Activated B cell treated with CpG ODN at 0.5 μM for 24 hours (primary cell): ENCODE data around the gene HNRNPUL2. TPM values are rescaled to one million over a fixed set of nuclear protein-coding genes. Genes with fewer than 3 reads are reported as not detected.
A peak's percentile ranks its signal among the peaks of the same experiment; 100 is the strongest.

Experiments used
- ATAC-seq: fragments of 200-7000 bp; cut with Tn5 transposase; one replicate; pipeline ENCODE4 v1.10.0; 2021; ENCODE audit warnings: low read depth, mild to moderate bottlenecking, moderate library complexity
- CTCF ChIA-PET: fragments of 350-600 bp; sonication (Branson Sonifier 250); formaldehyde crosslinking; loops from one replicate; lab custom pipeline; 2021; ENCODE audit warnings: antibody characterized with exemption; lab: Charles Lee
- POLR2A ChIA-PET: fragments of 350-600 bp; sonication (Branson Sonifier 250); formaldehyde crosslinking; loops from one replicate; lab custom pipeline; 2021; ENCODE audit warnings: antibody characterized with exemption; lab: Charles Lee
- DNase-seq: peaks from one replicate; pipeline ENCODE4 v3.0.0; 2022
- H3K27ac Mint-ChIP-seq: one replicate; pipeline ENCODE4 v1.8.0; 2020; ENCODE audit warnings: mixed read lengths
- H3K27me3 Mint-ChIP-seq: one replicate; pipeline ENCODE4 v1.8.0; 2021; ENCODE audit warnings: mixed read lengths
- H3K36me3 Mint-ChIP-seq: one replicate; pipeline ENCODE4 v1.8.0; 2021; ENCODE audit warnings: low read depth, mixed read lengths
- H3K4me1 Mint-ChIP-seq: one replicate; pipeline ENCODE4 v1.8.0; 2021; ENCODE audit warnings: mixed read lengths
- H3K4me3 Mint-ChIP-seq: one replicate; pipeline ENCODE4 v1.8.0; 2020; ENCODE audit warnings: mild to moderate bottlenecking, mixed read lengths
- H3K9me3 Mint-ChIP-seq: one replicate; pipeline ENCODE4 v1.8.0; 2020; ENCODE audit warnings: mixed read lengths
- CTCF ChIP-seq: fragments of 200-600 bp; IDR thresholded peaks from one replicate; pipeline ENCODE4 v1.8.0; 2022; ENCODE audit warnings: antibody characterized with exemption, mild to moderate bottlenecking
- intact Hi-C: fragments of 100-400 bp; cut with micrococcal nuclease; formaldehyde crosslinking; loops from one replicate; pipeline ENCODE4 v1.15.1; 2024
- total RNA-seq: library from RNA; stranded (reverse); gene quantifications from 2 replicates; pipeline ENCODE4 v1.2.3, GENCODE V29; 2022

Gene HNRNPUL2
- total RNA-seq, 1 donor from 2014 or later: 63.9 TPM

GRCh38 chr11:62664405-62665074 lies 62.7 kb downstream of the HNRNPUL2 start:
- CTCF ChIA-PET: interaction anchor here (0.8 to 2.1 kb wide), 11 partner anchors 10 to 240 kb away, joined by 3 to 12 read pairs (median 4); partner anchors contain the start of genes INTS5, SLC3A2 and TUT1
- Mint-ChIP-seq H3K4me1 (peaks cover 40% of the 10 kb centered on the region), H3K9me3 (no peaks in the 10 kb centered on the region), H3K27me3 (no peaks in the 10 kb centered on the region), H3K36me3 (peaks cover 48% of the 10 kb centered on the region), H3K27ac (peak overlapping the region; percentile 88), H3K4me3 (peak overlapping the region; percentile 97)
- POLR2A ChIA-PET: interaction anchor here (0.6 to 12.8 kb wide), 55 partner anchors 11 to 1653 kb away, joined by 3 to 400 read pairs (median 7); partner anchors contain the start of genes B3GAT3, BSCL2, COX8A and EEF1G
- no peak for TF ChIP-seq CTCF
- DNase-seq (no peak), ATAC-seq (peak; percentile 43)
- intact Hi-C loops: loop anchor here (1.0 to 2.0 kb wide), 9 partner anchors 11 to 217 kb away; partner anchors contain the start of genes EML3, GANAB, INTS5 and TMEM179B

Other genes starting within 250 kb of the HNRNPUL2 start
- gene AHNAK, start 180.7 kb downstream of the HNRNPUL2 start, total RNA-seq: 246 and 248 TPM in 2 replicates
- gene EEF1G, start 153.6 kb downstream of the HNRNPUL2 start, total RNA-seq: 2,373 and 2,524 TPM in 2 replicates
- gene TUT1, start 135.9 kb downstream of the HNRNPUL2 start, total RNA-seq: 27.8 and 30.9 TPM in 2 replicates
- 170 and 175 TPM in 2 replicates for gene MTA2, start 125.6 kb downstream of the HNRNPUL2 start, total RNA-seq
- gene EML3, start 114.7 kb downstream of the HNRNPUL2 start, total RNA-seq: 115 and 128 TPM in 2 replicates
- gene ROM1, start 114.2 kb downstream of the HNRNPUL2 start, total RNA-seq: 0.89 and 2.6 TPM in 2 replicates
- gene B3GAT3, start 105.5 kb downstream of the HNRNPUL2 start, total RNA-seq: 48.8 and 56.6 TPM in 2 replicates
- gene GANAB, start 80.8 kb downstream of the HNRNPUL2 start, total RNA-seq: 187 and 189 TPM in 2 replicates
- gene INTS5, start 74.2 kb downstream of the HNRNPUL2 start, total RNA-seq: 24.9 and 27.6 TPM in 2 replicates
- gene C11orf98, start 62.2 kb downstream of the HNRNPUL2 start, total RNA-seq: 107 and 120 TPM in 2 replicates
- gene CSKMT, start 62.1 kb downstream of the HNRNPUL2 start, total RNA-seq: 50.5 and 52.1 TPM in 2 replicates
- 8.3 and 9.4 TPM in 2 replicates for gene UQCC3, start 55.8 kb downstream of the HNRNPUL2 start, total RNA-seq
- 19.1 and 24.9 TPM in 2 replicates for gene LBHD1, start 55.2 kb downstream of the HNRNPUL2 start, total RNA-seq
- gene UBXN1, start 48.4 kb downstream of the HNRNPUL2 start, total RNA-seq: 204 and 205 TPM in 2 replicates
- gene LRRN4CL, start 37.9 kb downstream of the HNRNPUL2 start, total RNA-seq: 0.13 and 0.17 TPM in 2 replicates
- 18.6 and 27.8 TPM in 2 replicates for gene BSCL2, start 20.0 kb downstream of the HNRNPUL2 start, total RNA-seq
- gene GNG3, start 19.8 kb downstream of the HNRNPUL2 start, total RNA-seq: 1.8 and 2.7 TPM in 2 replicates
- 35.5 and 44.0 TPM in 2 replicates for gene TTC9C, start 1.0 kb upstream of the HNRNPUL2 start, total RNA-seq
- 17.6 and 19.9 TPM in 2 replicates for gene ZBTB3, start 26.7 kb upstream of the HNRNPUL2 start, total RNA-seq
- 109 and 116 TPM in 2 replicates for gene POLR2G, start 34.1 kb upstream of the HNRNPUL2 start, total RNA-seq
- gene TAF6L, start 43.9 kb upstream of the HNRNPUL2 start, total RNA-seq: 32.9 and 38.6 TPM in 2 replicates
- 34.9 and 47.7 TPM in 2 replicates for gene TMEM179B, start 59.9 kb upstream of the HNRNPUL2 start, total RNA-seq
- 13.0 and 15.0 TPM in 2 replicates for gene TMEM223, start 64.5 kb upstream of the HNRNPUL2 start, total RNA-seq
- gene NXF1, start 78.0 kb upstream of the HNRNPUL2 start, total RNA-seq: 89.1 and 91.6 TPM in 2 replicates
- gene STX5, start 104.6 kb upstream of the HNRNPUL2 start, total RNA-seq: 58.4 and 71.5 TPM in 2 replicates
- 0.55 TPM in 1 of 2 replicates, not detected in the other for gene TEX54, start 105.4 kb upstream of the HNRNPUL2 start, total RNA-seq
- 95.9 and 124 TPM in 2 replicates for gene WDR74, start 112.1 kb upstream of the HNRNPUL2 start, total RNA-seq
- 270 and 274 TPM in 2 replicates for gene SLC3A2, start 153.4 kb upstream of the HNRNPUL2 start, total RNA-seq
- not detected in 2 replicates for gene CHRM1, start 193.9 kb upstream of the HNRNPUL2 start, total RNA-seq